ENCODE results near the gene UCHL1. TPM values are rescaled to one million over a fixed set of nuclear protein-coding genes. Genes with fewer than 3 reads are reported as not detected.
A peak's percentile ranks its signal among the peaks of the same experiment; 100 is the strongest.
"Not testable (repeated sequence)": the region's sequence is repeated elsewhere in the genome, so short reads cannot be mapped to it uniquely, and the experiment has no call there.

Gene UCHL1
- total and polyA plus RNA-seq, 2 of the 13 experiments (the other 11 are each of a cell fraction or from before 2014, with no cell fraction given): not detected

GRCh38 chr4:41315426-41315825 is 58.7 kb downstream of the UCHL1 start:
- H3K4me1 ChIP-seq (ENCODE audit: insufficient read depth, low read length); H3K79me2 ChIP-seq (ENCODE audit: insufficient read depth, low read length); ATAC-seq; H3K36me3 ChIP-seq (replicated peaks in 1 of 2; ENCODE audit: control insufficient read depth in 1 of 2, insufficient read depth in 2 of 2, low read length in 2 of 2); H3K27me3 ChIP-seq (ENCODE audit: control insufficient read depth in 1 of 2, insufficient read depth in 2 of 2, low read length in 2 of 2); POLR2A ChIA-PET; H3K9me3 ChIP-seq (ENCODE audit: low read length); CTCF ChIA-PET (ENCODE audit: low intra/inter-chr PET ratio, low total read pairs); BruUV-seq (replicated peaks); H3K27ac ChIP-seq (ENCODE audit: extremely low read length, insufficient read depth, low read length); H2AFZ ChIP-seq (ENCODE audit: low read length); intact Hi-C loops (cut with micrococcal nuclease; ENCODE audit: unreplicated experiment); FAIRE-seq; in situ Hi-C loops (cut with HindIII; ENCODE audit: extremely low pct_ligation_motif_present, low pct_unique_long_range_greater_than_20kb); H4K20me1 ChIP-seq (ENCODE audit: insufficient read depth, low read length); DNase-seq (ENCODE audit: low spot score); H3K9ac ChIP-seq (ENCODE audit: insufficient read depth, low read depth, low read length); H3K4me2 ChIP-seq (ENCODE audit: low read depth, low read length); H3K4me3 ChIP-seq (replicated peaks in 1 of 3; ENCODE audit: insufficient read depth in 1 of 3, low read depth in 2 of 3, low read length in 3 of 3): not testable (repeated sequence)
- 62% methylated on average over 14 of the region's 14 CpGs for WGBS (ENCODE audit: low lambda C conversion rate)

- FAIRE-seq (no peak), ATAC-seq (no peak), DNase-seq (ENCODE audit: low spot score) (no peak)
- H3K36me3 ChIP-seq (replicated peaks in 1 of 2; ENCODE audit: control insufficient read depth in 1 of 2, insufficient read depth in 2 of 2, low read length in 2 of 2): no peaks in the 10 kb centered on the region
- ChIA-PET POLR2A (no interaction called here), CTCF (ENCODE audit: low intra/inter-chr PET ratio, low total read pairs) (no interaction called here)
- H3K79me2 ChIP-seq (ENCODE audit: insufficient read depth, low read length): no peaks in the 10 kb centered on the region
- no peak overlapping the region for H2AFZ ChIP-seq (ENCODE audit: low read length)
- no peak overlapping the region for H3K9ac ChIP-seq (ENCODE audit: insufficient read depth, low read depth, low read length)
- intact Hi-C loops (cut with micrococcal nuclease; ENCODE audit: unreplicated experiment) (no loop called here), in situ Hi-C loops (cut with HindIII; ENCODE audit: extremely low pct_ligation_motif_present, low pct_unique_long_range_greater_than_20kb) (no loop called here)
- no peak overlapping the region for H3K4me2 ChIP-seq (ENCODE audit: low read depth, low read length)
- BruUV-seq (replicated peaks): no TSS peak
- H3K27ac ChIP-seq (ENCODE audit: extremely low read length, insufficient read depth, low read length): no peak overlapping the region
- no peaks in the 10 kb centered on the region for H3K9me3 ChIP-seq (ENCODE audit: low read length)
- H3K27me3 ChIP-seq (ENCODE audit: control insufficient read depth in 1 of 2, insufficient read depth in 2 of 2, low read length in 2 of 2): no peaks in the 10 kb centered on the region; a peak in 1 of 5 replicates
- WGBS (ENCODE audit: low lambda C conversion rate): 0% methylated on average over 1 of the region's 1 CpG
- no peak overlapping the region for H3K4me3 ChIP-seq (replicated peaks in 1 of 3; ENCODE audit: insufficient read depth in 1 of 3, low read depth in 2 of 3, low read length in 3 of 3)
- no peaks in the 10 kb centered on the region for H4K20me1 ChIP-seq (ENCODE audit: insufficient read depth, low read length)
- H3K4me1 ChIP-seq (ENCODE audit: insufficient read depth, low read length): peaks cover 9% of the 10 kb centered on the region; the same call in 1 of the 2 replicates
- TF ChIP-seq MNT (IDR thresholded peaks at IDR 0.05) (peak; percentile 57), ZNF513 (CRISPR knock-in tag; conservative IDR thresholded peaks at IDR 0.05) (no peak)
Observed at GRCh38 chr4:41315862-41316261, 59.1 kb downstream of the UCHL1 start.

Small RNAs within 50 kb of the gene (small RNA-seq; reads per million reads assigned to genes)
- gene RF00019 (ENCODE audit: insufficient read depth in 2 of 3, insufficient read length in 3 of 3, low read depth in 2 of 3, low replicate concordance in 1 of 3): 0 reads per million in 3 experiments

Other genes starting within 250 kb of the UCHL1 start
- gene APBB2, start 42.4 kb upstream of the UCHL1 start, total RNA-seq (2016; rRNA removed; fragmentation: Illumina TruSeq; extraction: Trizol): 17.0 and 19.7 TPM in 2 replicates
- 9.7 and 11.7 TPM in 2 replicates for gene APBB2, start 42.4 kb upstream of the UCHL1 start, polyA plus RNA-seq (2011; rRNA removed)